Measurements from ENCODE around the gene SPATA9.
"Not testable (repeated sequence)": the region's sequence is repeated elsewhere in the genome, so short reads cannot be mapped to it uniquely, and the experiment has no call there.

- not testable (repeated sequence) for TF ChIP-seq CTCF, EP300 (IDR thresholded peaks at IDR 0.05)
Measured at GRCh38 chr5:95710651-95711500, 28.1 kb upstream of the SPATA9 start.

Data from sigmoid colon (tissue), 4 donors.